Measurements from ENCODE around the gene CEP170B. TPM values are rescaled to one million over a fixed set of nuclear protein-coding genes. Genes with fewer than 3 reads are reported as not detected.
A peak's percentile ranks its signal among the peaks of the same experiment; 100 is the strongest.

Gene CEP170B
- total and polyA plus RNA-seq, 2 of the 13 experiments (the other 11 are each of a cell fraction or from before 2014, with no cell fraction given), result 4.3 to 8.8 TPM

DNA sequence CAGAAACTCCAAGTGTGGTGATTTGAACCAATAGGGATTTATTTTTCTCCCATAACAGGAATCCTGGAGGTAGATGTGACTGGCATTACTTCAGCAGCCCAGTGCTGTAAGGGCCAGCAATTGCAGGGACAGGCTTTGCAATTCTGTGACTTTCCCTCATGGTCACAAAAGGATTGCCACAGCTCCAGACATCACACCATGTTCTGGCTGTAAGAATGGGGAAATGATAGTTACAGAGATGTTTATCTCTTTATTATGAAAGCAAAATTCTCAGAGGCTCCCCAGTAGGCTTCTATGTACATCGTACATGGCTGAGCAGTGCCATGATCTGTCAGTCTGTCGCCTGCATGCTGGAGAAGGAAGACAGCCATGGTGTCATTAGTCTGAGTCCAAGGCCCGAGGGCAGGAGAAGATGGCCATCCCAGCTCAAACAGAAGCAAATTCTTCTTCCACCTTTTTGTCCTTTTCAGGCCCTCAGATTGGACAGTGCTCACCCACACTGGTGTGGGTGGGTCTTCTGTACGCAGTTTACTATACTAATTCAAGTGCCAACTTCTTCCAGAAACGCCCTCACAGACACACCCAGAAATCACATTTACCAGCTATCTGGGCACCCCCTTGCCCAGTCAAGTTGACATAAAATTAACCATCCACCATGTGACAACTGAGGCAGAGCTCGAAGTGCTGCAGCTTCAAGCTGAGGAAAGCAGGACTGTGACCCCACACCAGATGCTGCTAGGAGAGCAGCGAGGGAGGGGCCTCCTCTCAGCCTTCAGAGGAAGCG lies 46.9 kb upstream of the CEP170B start:
- no peaks in the 10 kb centered on the region; a peak in 1 of 5 replicates for H3K36me3 ChIP-seq (replicated peaks in 1 of 2; ENCODE audit: control insufficient read depth in 1 of 2, insufficient read depth in 2 of 2, low read length in 2 of 2)
- H3K9ac ChIP-seq (ENCODE audit: insufficient read depth, low read depth, low read length), result no peak overlapping the region
- ChIA-PET POLR2A (interaction anchor here (1.0 to 1.2 kb wide), 2 partner anchors 18 to 51 kb away, joined by 3 read pairs; no protein-coding TSS in a partner anchor), CTCF (ENCODE audit: low intra/inter-chr PET ratio, low total read pairs) (no interaction called here)
- no peak overlapping the region for H3K4me3 ChIP-seq (replicated peaks in 1 of 3; ENCODE audit: insufficient read depth in 1 of 3, low read depth in 2 of 3, low read length in 3 of 3)
- peaks cover 58% of the 10 kb centered on the region for H3K4me1 ChIP-seq (ENCODE audit: insufficient read depth, low read length)
- BruUV-seq (replicated peaks), result no TSS peak
- WGBS (ENCODE audit: low lambda C conversion rate), result 91% methylated on average over 8 of the region's 8 CpGs
- DNase-seq (ENCODE audit: low spot score) (no peak), FAIRE-seq (no peak), ATAC-seq (no peak)
- H3K27ac ChIP-seq (ENCODE audit: extremely low read length, insufficient read depth, low read length), result no peak overlapping the region
- TF ChIP-seq, protein P1, sequence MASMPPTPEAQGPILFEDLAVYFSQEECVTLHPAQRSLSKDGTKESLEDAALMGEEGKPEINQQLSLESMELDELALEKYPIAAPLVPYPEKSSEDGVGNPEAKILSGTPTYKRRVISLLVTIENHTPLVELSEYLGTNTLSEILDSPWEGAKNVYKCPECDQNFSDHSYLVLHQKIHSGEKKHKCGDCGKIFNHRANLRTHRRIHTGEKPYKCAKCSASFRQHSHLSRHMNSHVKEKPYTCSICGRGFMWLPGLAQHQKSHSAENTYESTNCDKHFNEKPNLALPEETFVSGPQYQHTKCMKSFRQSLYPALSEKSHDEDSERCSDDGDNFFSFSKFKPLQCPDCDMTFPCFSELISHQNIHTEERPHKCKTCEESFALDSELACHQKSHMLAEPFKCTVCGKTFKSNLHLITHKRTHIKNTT (CRISPR knock-in tag; IDR thresholded peaks at IDR 0.05), result no peak
- no peak for TF ChIP-seq RXRB (CRISPR knock-in tag; IDR thresholded peaks at IDR 0.05; ENCODE audit: borderline replicate concordance)
- no peak overlapping the region for H3K4me2 ChIP-seq (ENCODE audit: low read depth, low read length)
- no peaks in the 10 kb centered on the region for H3K9me3 ChIP-seq (ENCODE audit: low read length)
- intact Hi-C loops (cut with micrococcal nuclease; ENCODE audit: unreplicated experiment) (no loop called here), in situ Hi-C loops (cut with HindIII; ENCODE audit: extremely low pct_ligation_motif_present, low pct_unique_long_range_greater_than_20kb) (no loop called here)
- no peak overlapping the region for H2AFZ ChIP-seq (ENCODE audit: low read length)
- no peaks in the 10 kb centered on the region for H3K27me3 ChIP-seq (ENCODE audit: control insufficient read depth in 1 of 2, insufficient read depth in 2 of 2, low read length in 2 of 2)
- peaks cover 6% of the 10 kb centered on the region for H3K79me2 ChIP-seq (ENCODE audit: insufficient read depth, low read length)
- no peaks in the 10 kb centered on the region for H4K20me1 ChIP-seq (ENCODE audit: insufficient read depth, low read length)

DNA sequence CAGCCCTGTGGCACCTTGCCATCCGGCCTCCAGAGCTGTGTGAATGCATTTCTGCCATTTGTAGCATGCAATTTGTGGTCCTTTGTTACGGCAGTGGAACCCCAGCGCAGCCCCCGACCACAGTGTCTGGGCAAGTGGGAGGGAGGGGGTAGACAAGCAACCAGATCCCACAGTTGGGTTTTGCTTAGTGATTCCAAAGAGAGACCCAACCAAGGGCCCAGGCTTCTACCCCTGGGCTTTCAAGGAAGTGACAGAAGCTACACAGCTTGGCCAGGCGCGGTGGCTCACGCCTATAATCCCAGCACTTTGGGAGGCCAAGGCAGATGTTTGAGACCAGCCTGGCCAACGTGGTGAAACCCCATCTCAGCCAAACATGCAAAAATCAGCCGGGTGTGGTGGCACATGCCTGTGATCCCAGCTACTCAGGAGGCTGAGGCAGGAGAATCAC lies 46.3 kb upstream of the CEP170B start:
- H3K27ac ChIP-seq (ENCODE audit: extremely low read length, insufficient read depth, low read length), result no peak overlapping the region
- ATAC-seq, result no peak
- H4K20me1 ChIP-seq (ENCODE audit: insufficient read depth, low read length), result no peaks in the 10 kb centered on the region
- no TSS peak for BruUV-seq (replicated peaks)
- no peaks in the 10 kb centered on the region for H3K27me3 ChIP-seq (ENCODE audit: control insufficient read depth in 1 of 2, insufficient read depth in 2 of 2, low read length in 2 of 2)
- TF ChIP-seq AGO2 (optimal IDR thresholded peaks at IDR 0.05; ENCODE audit: low read depth, low read length) (peak; percentile 28), XBP1 (CRISPR knock-in tag; IDR thresholded peaks at IDR 0.05) (no peak)
- ChIA-PET POLR2A (interaction anchor here (1.0 to 1.2 kb wide), 3 partner anchors 19 to 52 kb away, joined by 3 to 4 read pairs (median 3); no protein-coding TSS in a partner anchor), CTCF (ENCODE audit: low intra/inter-chr PET ratio, low total read pairs) (no interaction called here)
- peaks cover 6% of the 10 kb centered on the region for H3K79me2 ChIP-seq (ENCODE audit: insufficient read depth, low read length)
- FAIRE-seq, result no peak
- H3K4me2 ChIP-seq (ENCODE audit: low read depth, low read length), result no peak overlapping the region
- in situ Hi-C loops (cut with HindIII; ENCODE audit: extremely low pct_ligation_motif_present, low pct_unique_long_range_greater_than_20kb), result no loop called here
- 60% methylated on average over 2 of the region's 9 CpGs for WGBS (ENCODE audit: low lambda C conversion rate)
- H3K36me3 ChIP-seq (replicated peaks in 1 of 2; ENCODE audit: control insufficient read depth in 1 of 2, insufficient read depth in 2 of 2, low read length in 2 of 2), result no peaks in the 10 kb centered on the region; a peak in 1 of 5 replicates
- intact Hi-C loops (cut with micrococcal nuclease; ENCODE audit: unreplicated experiment), result no loop called here
- H2AFZ ChIP-seq (ENCODE audit: low read length), result no peak overlapping the region
- no peak overlapping the region for H3K4me3 ChIP-seq (replicated peaks in 1 of 3; ENCODE audit: insufficient read depth in 1 of 3, low read depth in 2 of 3, low read length in 3 of 3)
- H3K9ac ChIP-seq (ENCODE audit: insufficient read depth, low read depth, low read length), result no peak overlapping the region
- no peaks in the 10 kb centered on the region for H3K9me3 ChIP-seq (ENCODE audit: low read length)
- no peak for DNase-seq (ENCODE audit: low spot score)
- H3K4me1 ChIP-seq (ENCODE audit: insufficient read depth, low read length), result peaks cover 56% of the 10 kb centered on the region
